ENCODE measurements around the gene PRCP. TPM values are rescaled to one million over a fixed set of nuclear protein-coding genes. Genes with fewer than 3 reads are reported as not detected.

PRCP gene
- total RNA-seq, 1 donor from 2014 or later = 215 TPM

GRCh38 chr11:82837650-82838049, 62.6 kb downstream of the PRCP start:
- no peak for DNase-seq (ENCODE audit: extremely low read depth, low read depth, low spot score)

- DNase-seq (ENCODE audit: extremely low read depth, low read depth, low spot score) = no peak
These were observed 67.2 kb downstream of the PRCP start for GRCh38 chr11:82832983-82833382.

DNA sequence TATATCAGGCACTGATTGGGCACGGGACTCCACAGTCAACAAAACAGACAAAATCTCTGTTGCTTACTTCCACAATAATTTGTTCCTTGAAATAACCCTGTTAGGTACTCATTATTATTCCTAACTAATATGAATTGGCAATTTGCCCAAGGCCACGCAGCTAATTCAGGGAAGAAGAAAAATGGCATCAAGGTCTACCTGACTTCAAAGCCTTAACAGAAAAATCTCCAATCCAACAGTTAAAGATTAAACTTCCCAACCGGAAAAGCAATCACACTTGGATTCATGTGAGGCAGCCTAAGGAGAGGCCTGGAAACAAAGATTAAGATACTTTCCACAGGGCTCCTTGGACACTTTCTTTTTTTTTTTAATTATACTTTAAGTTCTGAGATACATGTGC, 68.9 kb downstream of the PRCP start:
- DNase-seq (ENCODE audit: extremely low read depth, low read depth, low spot score) = no peak

GRCh38 chr11:82830746-82831145, 69.5 kb downstream of the PRCP start:
- DNase-seq (ENCODE audit: extremely low read depth, low read depth, low spot score) = no peak

DNA sequence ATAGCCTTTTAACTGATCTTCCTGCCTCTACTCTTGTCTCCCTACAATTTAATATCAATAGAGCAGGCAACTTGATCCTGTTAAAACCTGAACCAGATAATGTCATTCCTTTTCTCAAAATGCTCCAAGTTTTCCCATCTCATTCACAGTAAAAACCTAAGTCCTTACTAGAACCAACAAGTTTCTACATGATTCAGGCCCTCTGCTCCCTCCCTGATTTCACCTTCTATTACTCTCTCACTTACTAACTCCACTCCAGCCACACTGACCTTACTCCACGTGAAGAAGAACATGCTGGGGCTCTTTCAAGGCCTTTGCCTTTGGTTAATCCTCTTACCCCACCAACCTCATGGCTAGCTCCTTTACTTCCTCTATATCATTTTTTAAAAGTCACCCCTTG, 71.1 kb downstream of the PRCP start:
- DNase-seq (ENCODE audit: extremely low read depth, low read depth, low spot score) = no peak

GRCh38 chr11:82828472-82828871, 71.8 kb downstream of the PRCP start:
- DNase-seq (ENCODE audit: extremely low read depth, low read depth, low spot score) = no peak

- no peak for DNase-seq (ENCODE audit: extremely low read depth, low read depth, low spot score)
These were observed 73.7 kb downstream of the PRCP start for GRCh38 chr11:82826526-82826925.

DNA sequence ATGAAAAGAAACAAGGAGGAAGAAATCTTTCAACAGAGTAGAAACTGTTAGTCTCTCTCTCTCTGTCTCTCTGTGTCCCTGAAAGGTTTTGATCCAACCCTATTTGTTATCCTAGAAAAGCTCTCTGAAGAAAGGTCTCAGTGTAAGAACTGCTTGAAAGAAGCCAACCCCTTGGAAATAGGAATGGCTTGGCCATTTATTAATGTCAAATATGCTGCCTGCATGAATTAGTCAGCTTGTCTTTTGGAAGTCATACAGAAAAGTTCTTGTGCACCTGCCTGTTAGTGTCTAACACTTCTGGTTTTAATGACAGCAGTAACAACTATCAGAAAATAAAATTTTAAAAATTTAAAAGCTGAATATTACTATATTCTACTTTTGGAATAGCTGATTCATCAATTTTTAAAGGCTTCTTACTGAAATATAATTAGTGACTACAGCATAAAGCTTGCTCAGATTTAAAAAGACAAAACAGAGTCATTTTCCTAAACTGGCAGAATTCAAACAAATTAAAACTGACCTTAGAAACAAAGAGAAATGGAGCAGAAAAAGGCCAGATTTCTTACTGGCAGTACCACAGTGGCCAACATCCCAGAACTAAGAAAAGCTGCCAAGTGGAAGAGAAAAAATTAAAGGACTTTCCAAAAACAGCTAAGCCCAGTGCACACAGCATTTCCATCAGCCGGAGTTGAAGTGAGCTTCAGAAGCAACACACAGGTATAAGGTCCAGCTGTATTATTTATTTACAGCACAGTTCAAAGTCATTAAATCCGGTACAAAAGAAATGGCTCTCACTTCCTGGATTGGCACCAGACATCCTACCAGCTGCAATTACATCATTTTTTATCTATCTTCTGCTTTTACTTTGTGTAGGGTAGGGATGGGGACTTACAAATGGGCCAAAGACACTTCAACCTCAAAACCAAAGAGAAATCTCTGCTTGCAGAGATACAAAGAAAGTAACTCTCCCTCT, 76.3 kb downstream of the PRCP start:
- no peak for DNase-seq (ENCODE audit: extremely low read depth, low read depth, low spot score)

GRCh38 chr11:82818409-82819043, 81.7 kb downstream of the PRCP start:
- no peak for DNase-seq (ENCODE audit: extremely low read depth, low read depth, low spot score)

- DNase-seq (ENCODE audit: extremely low read depth, low read depth, low spot score) = no peak
These were observed 84.8 kb downstream of the PRCP start for GRCh38 chr11:82815406-82815805.

GRCh38 chr11:82814379-82814778, 85.9 kb downstream of the PRCP start:
- no peak for DNase-seq (ENCODE audit: extremely low read depth, low read depth, low spot score)

- no peak for DNase-seq (ENCODE audit: extremely low read depth, low read depth, low spot score)
These were observed 88.9 kb downstream of the PRCP start for GRCh38 chr11:82811369-82811768.

DNA sequence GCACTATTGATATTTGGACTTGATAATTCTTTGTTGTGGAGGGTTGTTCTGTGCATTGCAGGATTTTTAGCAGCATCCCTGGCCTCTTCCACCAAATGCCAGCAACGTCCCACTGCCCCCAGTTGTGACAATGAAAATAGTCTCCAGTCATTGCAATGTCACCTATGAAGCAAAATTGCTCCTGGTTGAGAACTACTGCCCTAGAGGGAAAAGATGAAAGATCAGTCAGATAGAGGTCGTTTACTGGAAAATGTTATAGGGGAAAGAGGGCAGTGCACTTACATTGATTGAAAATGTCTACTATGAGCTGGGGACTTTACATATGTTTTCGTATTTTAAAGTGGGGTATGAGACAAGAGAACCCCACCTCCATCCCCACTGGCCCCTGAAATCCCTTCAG, 89.5 kb downstream of the PRCP start:
- DNase-seq (ENCODE audit: extremely low read depth, low read depth, low spot score) = no peak

DNA sequence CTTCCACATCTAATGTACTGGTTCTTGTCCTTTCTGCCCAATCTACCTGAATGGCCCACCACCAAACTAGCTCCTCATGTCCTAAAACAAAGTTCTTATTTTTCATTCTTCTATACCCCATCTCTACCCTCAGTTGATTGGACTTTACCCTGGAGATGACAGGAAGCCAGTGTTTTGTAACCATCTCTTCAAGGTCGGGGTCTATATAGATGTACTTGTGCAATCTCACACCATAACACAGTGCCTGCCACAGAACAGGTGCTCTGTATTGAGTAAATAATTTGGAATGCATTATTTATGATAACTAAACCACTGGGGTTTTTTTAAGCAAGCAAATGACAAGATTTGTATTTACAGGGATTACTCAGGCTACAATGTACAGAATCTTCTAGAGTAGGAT, 89.9 kb downstream of the PRCP start:
- DNase-seq (ENCODE audit: extremely low read depth, low read depth, low spot score) = no peak

DNA sequence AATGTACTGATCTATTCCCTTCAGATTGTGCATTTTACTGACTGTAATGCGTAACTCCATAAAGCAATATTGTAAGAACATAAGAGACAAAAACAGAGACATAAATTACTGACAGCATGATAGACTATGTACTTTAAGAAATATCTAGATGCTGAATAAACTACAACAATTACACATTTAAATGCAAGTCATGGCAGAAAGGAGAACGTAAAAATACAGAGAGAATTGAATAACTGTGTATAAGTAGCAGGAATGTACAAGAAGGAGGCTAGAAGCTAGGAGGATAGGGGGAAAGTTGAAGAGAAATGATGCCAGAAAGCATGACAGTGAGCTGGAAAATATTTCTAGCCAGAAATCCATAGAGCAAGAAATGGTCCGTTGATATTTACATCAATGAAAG, 92.6 kb downstream of the PRCP start:
- DNase-seq (ENCODE audit: extremely low read depth, low read depth, low spot score) = no peak

GRCh38 chr11:82802710-82803109, 97.5 kb downstream of the PRCP start:
- DNase-seq (ENCODE audit: extremely low read depth, low read depth, low spot score) = no peak

DNA sequence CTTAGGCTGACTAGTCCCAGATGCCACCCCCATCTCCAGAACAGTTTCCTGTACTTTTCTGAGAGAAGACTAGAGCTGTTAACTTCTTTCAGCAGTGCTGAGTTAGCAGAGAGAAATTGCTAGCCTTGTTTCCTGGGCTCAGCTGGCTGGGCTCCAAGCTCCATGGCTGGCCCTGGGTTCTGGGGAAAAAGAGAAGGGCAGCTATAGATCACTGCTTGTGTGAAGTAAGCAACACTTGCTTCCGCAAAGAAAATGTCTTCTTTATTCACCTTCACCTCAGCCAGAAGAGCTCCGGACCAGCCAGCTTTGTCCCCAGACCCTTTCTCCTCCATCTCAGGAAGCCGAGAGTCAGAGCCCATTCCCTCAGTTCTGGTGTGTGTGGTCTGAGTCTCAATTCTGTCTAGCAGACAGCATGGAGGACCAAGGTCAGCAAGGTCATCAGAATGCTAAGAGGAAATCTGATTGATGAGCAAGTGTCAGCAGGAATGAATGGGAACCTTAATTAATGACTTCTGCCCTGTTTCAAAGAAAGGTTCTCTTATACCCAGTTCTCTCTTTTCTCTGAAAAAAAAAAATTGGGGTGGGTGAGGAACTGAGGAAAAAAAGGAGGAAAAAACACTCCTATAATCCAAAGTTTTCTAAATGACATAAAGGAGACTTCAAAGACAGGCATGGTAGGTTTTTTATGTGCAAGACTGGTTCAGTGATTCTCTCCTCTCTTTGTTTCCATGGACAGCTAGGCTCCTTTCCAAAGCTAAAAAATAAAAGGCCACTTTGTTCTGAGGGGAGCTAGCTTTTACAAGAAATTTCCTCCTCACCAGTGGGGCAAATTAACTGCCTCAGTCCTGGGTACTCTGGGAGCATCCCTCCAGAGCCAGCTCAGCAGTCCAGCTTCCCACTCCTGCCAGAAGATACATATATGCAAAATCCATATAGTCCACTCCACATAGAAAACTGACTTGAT, 103.0 kb downstream of the PRCP start:
- DNase-seq (ENCODE audit: extremely low read depth, low read depth, low spot score) = no peak

- peak; percentile 16 for DNase-seq (ENCODE audit: extremely low read depth, low read depth, low spot score)
These were observed 105.7 kb downstream of the PRCP start for GRCh38 chr11:82794490-82794889.

GRCh38 chr11:82792822-82793569, 107.2 kb downstream of the PRCP start:
- peak; percentile 34 for DNase-seq (ENCODE audit: extremely low read depth, low read depth, low spot score)

GRCh38 chr11:82792319-82792718, 107.9 kb downstream of the PRCP start:
- DNase-seq (ENCODE audit: extremely low read depth, low read depth, low spot score) = no peak
